Gastroesophageal sphincter (tissue), 3 donors: ENCODE measurements around the gene FANCG.

Experiments
- CTCF ChIP-seq, 4 experiments: fragments of 200-600 bp in 2 of 4; fragments of 450-650 bp in 2 of 4; sonication (generic) in 1 of 4; IDR thresholded peaks; one replicate each; pipeline ENCODE4 v1.5.1; 2017 to 2019; ENCODE audit warnings: antibody characterized with exemption in 4 of 4, mild to moderate bottlenecking in 2 of 4, moderate library complexity in 2 of 4
- EP300 ChIP-seq: sonication (generic); formaldehyde crosslinking; IDR thresholded peaks from one replicate; pipeline ENCODE4 v1.6.1; 2017; ENCODE audit warnings: antibody characterized with exemption, mild to moderate bottlenecking

GRCh38 chr9:35060548-35061207, 19.1 kb downstream of the FANCG start:
- TF ChIP-seq EP300 (no peak), CTCF (IDR thresholded peaks at IDR 0.05) (no peak)
